T-helper 22 cell (primary cell): ENCODE data around the gene HDDC3.
A peak's percentile ranks its signal among the peaks of the same experiment; 100 is the strongest.

Source experiments
- DNase-seq: peaks from one replicate; pipeline ENCODE4 v3.0.0-alpha.2; 2020; ENCODE audit warnings: low read depth

HDDC3 gene

GRCh38 chr15:90931828-90932659 is at the start of gene HDDC3:
TSS of gene HDDC3 (minus strand) at chr15:90932549. CDS start at chr15:90932540, 9 bp downstream.
- peak; percentile 74 for DNase-seq

- DNase-seq: no peak
These were observed 49.8 kb upstream of the HDDC3 start for GRCh38 chr15:90982135-90982534.

- DNase-seq: no peak
These were observed 49.3 kb upstream of the HDDC3 start for GRCh38 chr15:90981681-90982080.

GRCh38 chr15:90979582-90979981 is 47.2 kb upstream of the HDDC3 start:
- no peak for DNase-seq

- DNase-seq: no peak
These were observed 41.9 kb upstream of the HDDC3 start for GRCh38 chr15:90974216-90974615.

- no peak for DNase-seq
These were observed 39.8 kb upstream of the HDDC3 start for GRCh38 chr15:90972133-90972532.

- no peak for DNase-seq
These were observed 37.9 kb upstream of the HDDC3 start for GRCh38 chr15:90970274-90970673.

- no peak for DNase-seq
These were observed 36.1 kb upstream of the HDDC3 start for GRCh38 chr15:90968434-90968833.

GRCh38 chr15:90967206-90967605 is 34.9 kb upstream of the HDDC3 start:
- no peak for DNase-seq

GRCh38 chr15:90966262-90966661 is 33.9 kb upstream of the HDDC3 start:
- no peak for DNase-seq

- DNase-seq: no peak
These were observed 29.7 kb upstream of the HDDC3 start for GRCh38 chr15:90962021-90962420.

GRCh38 chr15:90960298-90961091 is 28.1 kb upstream of the HDDC3 start:
- DNase-seq: no peak

GRCh38 chr15:90959894-90960293 is 27.5 kb upstream of the HDDC3 start:
- DNase-seq: no peak

- DNase-seq: no peak
These were observed 26.8 kb upstream of the HDDC3 start for GRCh38 chr15:90959028-90959595.

GRCh38 chr15:90957791-90958190 is 25.4 kb upstream of the HDDC3 start:
- DNase-seq: no peak

- no peak for DNase-seq
These were observed 24.9 kb upstream of the HDDC3 start for GRCh38 chr15:90957031-90957790.

GRCh38 chr15:90956274-90957030 is 24.1 kb upstream of the HDDC3 start:
- peak; percentile 29 for DNase-seq

GRCh38 chr15:90955624-90956273 is 23.4 kb upstream of the HDDC3 start:
- DNase-seq: no peak

GRCh38 chr15:90954712-90955623 is 22.6 kb upstream of the HDDC3 start, which contains the start of gene RCCD1:
TSS of gene RCCD1 (plus strand) at chr15:90954884. CDS start at chr15:90956735, 1,851 bp downstream.
- DNase-seq: peak; percentile 83
